HT1080 (cell line): Measurements from ENCODE around the gene MLXIP. TPM values are rescaled to one million over a fixed set of nuclear protein-coding genes. Genes with fewer than 3 reads are reported as not detected.
A peak's percentile ranks its signal among the peaks of the same experiment; 100 is the strongest.

Source experiments
- DNase-seq: peaks from one replicate; pipeline ENCODE4 v3.0.0-alpha.2; 2015; ENCODE audit warnings: low read depth
- total RNA-seq: library from RNA; depleted of rRNA; stranded (reverse); fragments of >200 nt; shearing (Covaris generic); gene quantifications from 2 replicates; pipeline ENCODE4 v1.2.3, GENCODE V29; 2014

MLXIP gene
- total RNA-seq, 1 experiment from 2014 or later, result 10.9 TPM

GRCh38 chr12:122079532-122080081, 1.1 kb downstream of the MLXIP start:
- DNase-seq, result no peak

- peak; percentile 90 for DNase-seq
Measured at GRCh38 chr12:122080149-122081082, 1.9 kb downstream of the MLXIP start.

GRCh38 chr12:122081083-122081696, 2.6 kb downstream of the MLXIP start:
- peak; percentile 73 for DNase-seq

GRCh38 chr12:122081697-122082221, 3.2 kb downstream of the MLXIP start:
- peak; percentile 53 for DNase-seq

GRCh38 chr12:122082621-122083356, 4.2 kb downstream of the MLXIP start:
- DNase-seq, result no peak

GRCh38 chr12:122084857-122085405, 6.4 kb downstream of the MLXIP start:
- no peak for DNase-seq

GRCh38 chr12:122085591-122085990, 7.0 kb downstream of the MLXIP start:
- no peak for DNase-seq

- DNase-seq, result no peak
Measured at GRCh38 chr12:122086116-122086515, 7.6 kb downstream of the MLXIP start.

GRCh38 chr12:122086641-122087285, 8.2 kb downstream of the MLXIP start:
- no peak for DNase-seq

- no peak for DNase-seq
Measured at GRCh38 chr12:122087431-122088178, 9.0 kb downstream of the MLXIP start.

- no peak for DNase-seq
Measured at GRCh38 chr12:122088179-122088810, 9.7 kb downstream of the MLXIP start.

- no peak for DNase-seq
Measured at GRCh38 chr12:122089077-122089476, 10.5 kb downstream of the MLXIP start.

GRCh38 chr12:122090759-122091515, 12.4 kb downstream of the MLXIP start:
- no peak for DNase-seq

GRCh38 chr12:122093098-122093883, 14.7 kb downstream of the MLXIP start:
- DNase-seq, result no peak

GRCh38 chr12:122094137-122094734, 15.7 kb downstream of the MLXIP start:
- no peak for DNase-seq

GRCh38 chr12:122094735-122095631, 16.4 kb downstream of the MLXIP start:
- no peak for DNase-seq
